ENCODE results near the gene STXBP6. TPM values are rescaled to one million over a fixed set of nuclear protein-coding genes. Genes with fewer than 3 reads are reported as not detected.

STXBP6 gene
- total and polyA plus RNA-seq, 2 of the 13 experiments (the other 11 are each of a cell fraction or from before 2014, with no cell fraction given), result 35.3 to 42.8 TPM

- TF ChIP-seq, protein P1, sequence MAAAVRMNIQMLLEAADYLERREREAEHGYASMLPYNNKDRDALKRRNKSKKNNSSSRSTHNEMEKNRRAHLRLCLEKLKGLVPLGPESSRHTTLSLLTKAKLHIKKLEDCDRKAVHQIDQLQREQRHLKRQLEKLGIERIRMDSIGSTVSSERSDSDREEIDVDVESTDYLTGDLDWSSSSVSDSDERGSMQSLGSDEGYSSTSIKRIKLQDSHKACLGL (CRISPR knock-in tag; IDR thresholded peaks at IDR 0.05), result 0 out of 2 replicates have a peak, but pooled peaks have one; percentile 29
- TF ChIP-seq ZNF207 (IDR thresholded peaks at IDR 0.05; ENCODE audit: borderline replicate concordance) (no peak), HBP1 (CRISPR knock-in tag; IDR thresholded peaks at IDR 0.05; ENCODE audit: low read depth) (peak; percentile 13; the same call in 1 of the 2 replicates), RFX5 (IDR thresholded peaks at IDR 0.05; ENCODE audit: low read depth, low read length) (no peak), GTF3A (CRISPR knock-in tag; conservative IDR thresholded peaks at IDR 0.05) (0 out of 2 replicates have a peak, but pooled peaks have one; percentile 84), ATF1 (CRISPR knock-in tag; IDR thresholded peaks at IDR 0.05) (no peak), POLR2G (IDR thresholded peaks at IDR 0.05; ENCODE audit: low read depth, low read length) (peak; percentile 94), SALL2 (CRISPR knock-in tag; IDR thresholded peaks at IDR 0.05) (peak; percentile 8; the same call in 1 of the 2 replicates), ZNF101 (CRISPR knock-in tag; IDR thresholded peaks at IDR 0.05; ENCODE audit: borderline replicate concordance, low read depth) (peak; percentile 99; the same call in 1 of the 2 replicates), PAXIP1 (CRISPR knock-in tag; conservative IDR thresholded peaks at IDR 0.05) (peak; percentile 93), BCLAF1 (IDR thresholded peaks at IDR 0.05) (no peak), ZEB1 (IDR thresholded peaks at IDR 0.05; ENCODE audit: insufficient replicate concordance, low read depth) (no peak), ZNF709 (CRISPR knock-in tag; IDR thresholded peaks at IDR 0.05) (peak; percentile 41; the same call in 1 of the 2 replicates)
- TF ChIP-seq, protein P2, sequence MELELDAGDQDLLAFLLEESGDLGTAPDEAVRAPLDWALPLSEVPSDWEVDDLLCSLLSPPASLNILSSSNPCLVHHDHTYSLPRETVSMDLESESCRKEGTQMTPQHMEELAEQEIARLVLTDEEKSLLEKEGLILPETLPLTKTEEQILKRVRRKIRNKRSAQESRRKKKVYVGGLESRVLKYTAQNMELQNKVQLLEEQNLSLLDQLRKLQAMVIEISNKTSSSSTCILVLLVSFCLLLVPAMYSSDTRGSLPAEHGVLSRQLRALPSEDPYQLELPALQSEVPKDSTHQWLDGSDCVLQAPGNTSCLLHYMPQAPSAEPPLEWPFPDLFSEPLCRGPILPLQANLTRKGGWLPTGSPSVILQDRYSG (CRISPR knock-in tag; IDR thresholded peaks at IDR 0.05), result no peak
- TF ChIP-seq, protein P3, sequence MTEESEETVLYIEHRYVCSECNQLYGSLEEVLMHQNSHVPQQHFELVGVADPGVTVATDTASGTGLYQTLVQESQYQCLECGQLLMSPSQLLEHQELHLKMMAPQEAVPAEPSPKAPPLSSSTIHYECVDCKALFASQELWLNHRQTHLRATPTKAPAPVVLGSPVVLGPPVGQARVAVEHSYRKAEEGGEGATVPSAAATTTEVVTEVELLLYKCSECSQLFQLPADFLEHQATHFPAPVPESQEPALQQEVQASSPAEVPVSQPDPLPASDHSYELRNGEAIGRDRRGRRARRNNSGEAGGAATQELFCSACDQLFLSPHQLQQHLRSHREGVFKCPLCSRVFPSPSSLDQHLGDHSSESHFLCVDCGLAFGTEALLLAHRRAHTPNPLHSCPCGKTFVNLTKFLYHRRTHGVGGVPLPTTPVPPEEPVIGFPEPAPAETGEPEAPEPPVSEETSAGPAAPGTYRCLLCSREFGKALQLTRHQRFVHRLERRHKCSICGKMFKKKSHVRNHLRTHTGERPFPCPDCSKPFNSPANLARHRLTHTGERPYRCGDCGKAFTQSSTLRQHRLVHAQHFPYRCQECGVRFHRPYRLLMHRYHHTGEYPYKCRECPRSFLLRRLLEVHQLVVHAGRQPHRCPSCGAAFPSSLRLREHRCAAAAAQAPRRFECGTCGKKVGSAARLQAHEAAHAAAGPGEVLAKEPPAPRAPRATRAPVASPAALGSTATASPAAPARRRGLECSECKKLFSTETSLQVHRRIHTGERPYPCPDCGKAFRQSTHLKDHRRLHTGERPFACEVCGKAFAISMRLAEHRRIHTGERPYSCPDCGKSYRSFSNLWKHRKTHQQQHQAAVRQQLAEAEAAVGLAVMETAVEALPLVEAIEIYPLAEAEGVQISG (CRISPR knock-in tag; IDR thresholded peaks at IDR 0.05), result peak; percentile 78
These were observed 231.7 kb downstream of the STXBP6 start (continued) for GRCh38 chr14:24818058-24818822.

Measured in HepG2 (cell line).